WTC11 (cell line): ENCODE measurements around the gene ZBTB44. TPM values are rescaled to one million over a fixed set of nuclear protein-coding genes. Genes with fewer than 3 reads are reported as not detected.

Experiments used
- ATAC-seq: fragments of 200-7000 bp; cut with Tn5 transposase; 2 replicates; pipeline ENCODE4 v1.10.0; 2021; ENCODE audit warnings: mild to moderate bottlenecking, moderate library complexity
- CTCF ChIA-PET: fragments of 300-600 bp; sonication (Branson Sonifier 250); formaldehyde crosslinking; loops from one replicate; lab custom pipeline; 2021; ENCODE audit warnings: antibody characterized with exemption; lab: Charles Lee
- POLR2A ChIA-PET: fragments of 350-600 bp; sonication (Branson Sonifier 250); formaldehyde crosslinking; loops from one replicate; lab custom pipeline; 2021; ENCODE audit warnings: antibody characterized with exemption; lab: Charles Lee
- DNase-seq: peaks from one replicate; pipeline ENCODE4 v3.0.0; 2021; ENCODE audit warnings: low spot score
- H3K27ac Mint-ChIP-seq: 2 replicates; pipeline ENCODE4 v1.8.0; 2021; ENCODE audit warnings: mixed read lengths
- H3K27me3 Mint-ChIP-seq: 2 replicates; pipeline ENCODE4 v1.8.0; 2021; ENCODE audit warnings: low read depth, mild to moderate bottlenecking, moderate library complexity, mixed read lengths
- H3K36me3 Mint-ChIP-seq: 2 replicates; pipeline ENCODE4 v1.8.0; 2021; ENCODE audit warnings: mixed read lengths
- H3K4me1 Mint-ChIP-seq: 2 replicates; pipeline ENCODE4 v1.8.0; 2022; ENCODE audit warnings: mixed read lengths
- H3K4me3 Mint-ChIP-seq: 2 replicates; pipeline ENCODE4 v1.8.0; 2021; ENCODE audit warnings: mild to moderate bottlenecking, moderate library complexity, mixed read lengths
- H3K9me3 Mint-ChIP-seq: 2 replicates; pipeline ENCODE4 v1.8.0; 2021; ENCODE audit warnings: mixed read lengths
- E2F4 ChIP-seq: sonication (generic); formaldehyde crosslinking; IDR thresholded peaks from 2 replicates; pipeline ENCODE4 v1.8.1; 2022; ENCODE audit warnings: low read depth, mild to moderate bottlenecking, moderate library complexity, missing genetic modification reagents, borderline replicate concordance
- ERG ChIP-seq: fragments of 250-450 bp; sonication (Bioruptor Pico); IDR thresholded peaks from 2 replicates; pipeline ENCODE4 v1.8.0; 2021; ENCODE audit warnings: mild to moderate bottlenecking
- ETV6 ChIP-seq: sonication (generic); formaldehyde crosslinking; IDR thresholded peaks from 2 replicates; pipeline ENCODE4 v1.8.1; 2022; ENCODE audit warnings: mild to moderate bottlenecking, missing genetic modification reagents
- FOXJ3 ChIP-seq: sonication (generic); formaldehyde crosslinking; IDR thresholded peaks from 2 replicates; pipeline ENCODE4 v1.9.0; 2021; ENCODE audit warnings: missing genetic modification reagents, mild to moderate bottlenecking, borderline replicate concordance
- GABPB1 ChIP-seq: sonication (generic); formaldehyde crosslinking; IDR thresholded peaks from 2 replicates; pipeline ENCODE4 v1.8.1; 2023; ENCODE audit warnings: mild to moderate bottlenecking, missing genetic modification reagents
- HMGA2 ChIP-seq: fragments of 250-450 bp; sonication (Bioruptor Pico); IDR thresholded peaks from 2 replicates; pipeline ENCODE4 v1.4.0; 2021; ENCODE audit warnings: mild to moderate bottlenecking, moderate library complexity
- MXD4 ChIP-seq: fragments of 250-450 bp; sonication (Bioruptor Pico); IDR thresholded peaks from 2 replicates; pipeline ENCODE4 v1.8.0; 2021; ENCODE audit warnings: mild to moderate bottlenecking, moderate library complexity, borderline replicate concordance
- NFE2L1 ChIP-seq: sonication (generic); formaldehyde crosslinking; IDR thresholded peaks from 2 replicates; pipeline ENCODE4 v1.8.1; 2023; ENCODE audit warnings: missing genetic modification reagents
- NFYB ChIP-seq: sonication (generic); formaldehyde crosslinking; conservative IDR thresholded peaks from 2 replicates; pipeline ENCODE4 v1.8.0; 2022; ENCODE audit warnings: low read depth, missing genetic modification reagents
- PRDM15 ChIP-seq: sonication (generic); formaldehyde crosslinking; IDR thresholded peaks from 2 replicates; pipeline ENCODE4 v1.8.0; 2022; ENCODE audit warnings: missing genetic modification reagents
- PREB ChIP-seq: sonication (generic); formaldehyde crosslinking; IDR thresholded peaks from 2 replicates; pipeline ENCODE4 v1.8.1; 2022; ENCODE audit warnings: mild to moderate bottlenecking, missing genetic modification reagents, moderate library complexity, borderline replicate concordance
- RORB ChIP-seq: fragments of 250-450 bp; sonication (Bioruptor Pico); IDR thresholded peaks from 2 replicates; pipeline ENCODE4 v1.9.0; 2021; ENCODE audit warnings: mild to moderate bottlenecking
- SMAD4 ChIP-seq: sonication (generic); formaldehyde crosslinking; IDR thresholded peaks from 2 replicates; pipeline ENCODE4 v1.8.0; 2022; ENCODE audit warnings: mild to moderate bottlenecking, missing genetic modification reagents
- STAT6 ChIP-seq: sonication (generic); formaldehyde crosslinking; conservative IDR thresholded peaks from 2 replicates; pipeline ENCODE4 v1.8.1; 2023; ENCODE audit warnings: mild to moderate bottlenecking, low read depth, missing genetic modification reagents, moderate library complexity
- TEAD4 ChIP-seq: sonication (generic); formaldehyde crosslinking; IDR thresholded peaks from 2 replicates; pipeline ENCODE4 v1.8.0; 2022; ENCODE audit warnings: mild to moderate bottlenecking, missing genetic modification reagents
- TP53 ChIP-seq: sonication (generic); formaldehyde crosslinking; IDR thresholded peaks from 2 replicates; pipeline ENCODE4 v1.8.1; 2023; ENCODE audit warnings: mild to moderate bottlenecking, missing genetic modification reagents
- USF1 ChIP-seq: sonication (generic); formaldehyde crosslinking; IDR thresholded peaks from 2 replicates; pipeline ENCODE4 v1.8.0; 2022; ENCODE audit warnings: mild to moderate bottlenecking, missing genetic modification reagents
- ZBTB21 ChIP-seq: sonication (generic); formaldehyde crosslinking; IDR thresholded peaks from 2 replicates; pipeline ENCODE4 v1.8.1; 2023; ENCODE audit warnings: mild to moderate bottlenecking, missing genetic modification reagents, borderline replicate concordance
- ZNF396 ChIP-seq: fragments of 250-450 bp; sonication (Bioruptor Pico); IDR thresholded peaks from 2 replicates; pipeline ENCODE4 v1.8.0; 2021; ENCODE audit warnings: mild to moderate bottlenecking, moderate library complexity, borderline replicate concordance
- total RNA-seq: library from RNA; stranded (reverse); gene quantifications from 3 replicates; pipeline ENCODE4 v1.2.3, GENCODE V29; 2021

Gene ZBTB44
- total RNA-seq, 1 experiment from 2014 or later = 107 TPM

GRCh38 chr11:130312046-130312445, 2.7 kb downstream of the ZBTB44 start:
- ATAC-seq (no peak), DNase-seq (no peak)
- ChIA-PET POLR2A (no interaction called here), CTCF (interaction anchor here (1.0 kb wide), 1 partner anchor 99 kb away, joined by 3 read pairs; no protein-coding TSS in a partner anchor)
- TF ChIP-seq SMAD4 (no peak), USF1 (no peak), ETV6 (CRISPR knock-in tag) (no peak), FOXJ3 (no peak), ZNF396 (CRISPR knock-in tag) (no peak), PREB (CRISPR knock-in tag) (no peak), NFYB (CRISPR knock-in tag) (no peak)
- Mint-ChIP-seq H3K4me1 (peaks cover 48% of the 10 kb centered on the region), H3K9me3 (peaks cover 20% of the 10 kb centered on the region), H3K4me3 (peak overlapping the region; percentile 88), H3K27ac (peak overlapping the region; percentile 75; the same call in 1 of the 2 replicates), H3K36me3 (peaks cover 29% of the 10 kb centered on the region), H3K27me3 (no peaks in the 10 kb centered on the region)

- H3K36me3 Mint-ChIP-seq = peaks cover 41% of the 10 kb centered on the region
- POLR2A ChIA-PET = no interaction called here
- CTCF ChIA-PET = interaction anchor here (1.0 kb wide), 1 partner anchor 121 kb away, joined by 4 read pairs; no protein-coding TSS in a partner anchor
Measured at GRCh38 chr11:130310622-130311021, 4.1 kb downstream of the ZBTB44 start.

GRCh38 chr11:130308886-130309285, 5.8 kb downstream of the ZBTB44 start:
- Mint-ChIP-seq H3K27ac (no peak overlapping the region), H3K27me3 (no peaks in the 10 kb centered on the region), H3K4me3 (no peak overlapping the region), H3K4me1 (peaks cover 29% of the 10 kb centered on the region), H3K9me3 (peaks cover 38% of the 10 kb centered on the region), H3K36me3 (peaks cover 51% of the 10 kb centered on the region)
- DNase-seq (no peak), ATAC-seq (no peak)
- CTCF ChIA-PET = interaction anchor here (1.2 kb wide), 1 partner anchor 10 kb away, joined by 4 read pairs; no protein-coding TSS in a partner anchor
- POLR2A ChIA-PET = no interaction called here
- TF ChIP-seq E2F4 (CRISPR knock-in tag) = no peak
- TF ChIP-seq MXD4 = no peak
- TF ChIP-seq PRDM15 = no peak
- TF ChIP-seq GABPB1 = no peak
- TF ChIP-seq ERG (CRISPR knock-in tag) = no peak
- no peak for TF ChIP-seq RORB
- no peak for TF ChIP-seq NFE2L1 (CRISPR knock-in tag)
- TF ChIP-seq HMGA2 = no peak
- TF ChIP-seq ZBTB21 (CRISPR knock-in tag) = no peak
- TF ChIP-seq TEAD4 = no peak
- no peak for TF ChIP-seq TP53 (CRISPR knock-in tag)

More at GRCh38 chr11:130310622-130311021, 4.1 kb downstream of the ZBTB44 start:
- H3K27me3 Mint-ChIP-seq = no peaks in the 10 kb centered on the region
- H3K9me3 Mint-ChIP-seq = peaks cover 28% of the 10 kb centered on the region
- ATAC-seq (no peak), DNase-seq (no peak)
- no peak overlapping the region for H3K27ac Mint-ChIP-seq
- no peak for TF ChIP-seq NFYB (CRISPR knock-in tag)
- TF ChIP-seq ZBTB21 (CRISPR knock-in tag) = no peak
- no peak for TF ChIP-seq STAT6 (CRISPR knock-in tag)
- no peak overlapping the region for H3K4me3 Mint-ChIP-seq
- H3K4me1 Mint-ChIP-seq = peaks cover 35% of the 10 kb centered on the region
